Measurements from ENCODE around the gene PON2. TPM values are rescaled to one million over a fixed set of nuclear protein-coding genes. Genes with fewer than 3 reads are reported as not detected.

The PON2 gene
- total and polyA plus RNA-seq, 2 of the 13 experiments (the other 11 are each of a cell fraction or from before 2014, with no cell fraction given): 202 to 217 TPM

GRCh38 chr7:95424716-95425115, 10.1 kb downstream of the PON2 start (continued):
- TF ChIP-seq ZNF737 (CRISPR knock-in tag; IDR thresholded peaks at IDR 0.05; ENCODE audit: borderline replicate concordance): no peak
- TF ChIP-seq SP1 (IDR thresholded peaks at IDR 0.05): no peak
- TF ChIP-seq SP1 (CRISPR knock-in tag; IDR thresholded peaks at IDR 0.05): no peak
- no peak for TF ChIP-seq FUBP1 (CRISPR knock-in tag; IDR thresholded peaks at IDR 0.05; ENCODE audit: borderline replicate concordance)
- TF ChIP-seq HIC2 (CRISPR knock-in tag; IDR thresholded peaks at IDR 0.05; ENCODE audit: low read depth): no peak
- TF ChIP-seq SMC3 (IDR thresholded peaks at IDR 0.05; ENCODE audit: low read length): no peak
- no peak for TF ChIP-seq RBFOX2 (IDR thresholded peaks at IDR 0.05; ENCODE audit: low read depth, low read length)
- TF ChIP-seq TAF1 (CRISPR knock-in tag; IDR thresholded peaks at IDR 0.05): no peak

- H3K4me2 ChIP-seq (ENCODE audit: low read depth, low read length): no peak overlapping the region
- H3K4me3 ChIP-seq (replicated peaks in 1 of 3; ENCODE audit: insufficient read depth in 1 of 3, low read depth in 2 of 3, low read length in 3 of 3): no peak overlapping the region
- DNase-seq (ENCODE audit: low spot score): peak; percentile 25
- CTCF ChIA-PET (ENCODE audit: low intra/inter-chr PET ratio, low total read pairs): no interaction called here
- no peak overlapping the region for H2AFZ ChIP-seq (ENCODE audit: low read length)
- H3K79me2 ChIP-seq (ENCODE audit: insufficient read depth, low read length): peaks cover 68% of the 10 kb centered on the region
- peak; percentile 4 for FAIRE-seq
- no TSS peak for BruUV-seq (replicated peaks)
- H4K20me1 ChIP-seq (ENCODE audit: insufficient read depth, low read length): no peaks in the 10 kb centered on the region; the same call in 1 of the 2 replicates
- peak; percentile 61 for ATAC-seq
- peaks cover 64% of the 10 kb centered on the region for H3K4me1 ChIP-seq (ENCODE audit: insufficient read depth, low read length)
- H3K9me3 ChIP-seq (ENCODE audit: low read length): no peaks in the 10 kb centered on the region
- intact Hi-C loops (cut with micrococcal nuclease; ENCODE audit: unreplicated experiment): no loop called here
- no peaks in the 10 kb centered on the region for H3K27me3 ChIP-seq (ENCODE audit: control insufficient read depth in 1 of 2, insufficient read depth in 2 of 2, low read length in 2 of 2)
- H3K36me3 ChIP-seq (replicated peaks in 1 of 2; ENCODE audit: control insufficient read depth in 1 of 2, insufficient read depth in 2 of 2, low read length in 2 of 2): peaks cover 4 to 31% of the 10 kb centered on the region in 2 experiments
- H3K9ac ChIP-seq (ENCODE audit: insufficient read depth, low read depth, low read length): no peak overlapping the region
- POLR2A ChIA-PET: interaction anchor here (0.8 to 4.8 kb wide), 6 partner anchors 10 to 26 kb away, joined by 3 to 19 read pairs (median 4); partner anchors contain the start of genes PON2 and PON3
- peak overlapping the region; percentile 60 for H3K27ac ChIP-seq (ENCODE audit: extremely low read length, insufficient read depth, low read length)
- in situ Hi-C loops (cut with HindIII; ENCODE audit: extremely low pct_ligation_motif_present, low pct_unique_long_range_greater_than_20kb): no loop called here
- TF ChIP-seq ISL2 (CRISPR knock-in tag; IDR thresholded peaks at IDR 0.05) (no peak), ZNF253 (CRISPR knock-in tag; IDR thresholded peaks at IDR 0.05; ENCODE audit: borderline replicate concordance) (no peak), GLI4 (CRISPR knock-in tag; IDR thresholded peaks at IDR 0.05; ENCODE audit: borderline replicate concordance) (no peak), JDP2 (CRISPR knock-in tag; IDR thresholded peaks at IDR 0.05; ENCODE audit: borderline replicate concordance) (no peak), SOX13 (IDR thresholded peaks at IDR 0.05) (no peak), SOX13 (CRISPR knock-in tag; conservative IDR thresholded peaks at IDR 0.05 in 1 of 2, IDR thresholded peaks at IDR 0.05 in 1 of 2) (peak in 1 of 2 experiments; percentile 34; a peak in 1 of 4 replicates), GATAD2A (CRISPR knock-in tag; IDR thresholded peaks at IDR 0.05) (peak; percentile 58), ZNF326 (CRISPR knock-in tag; IDR thresholded peaks at IDR 0.05; ENCODE audit: borderline replicate concordance) (no peak), TFDP2 (CRISPR knock-in tag; IDR thresholded peaks at IDR 0.05) (no peak), ZC3H13 (CRISPR knock-in tag; IDR thresholded peaks at IDR 0.05) (no peak), ZBTB3 (CRISPR knock-in tag; IDR thresholded peaks at IDR 0.05; ENCODE audit: borderline replicate concordance, low read depth) (no peak), BRD4 (CRISPR knock-in tag; IDR thresholded peaks at IDR 0.05) (no peak)
Observed at GRCh38 chr7:95421847-95422444, 12.9 kb downstream of the PON2 start.

All from HepG2 (cell line).